Thoracic aorta (tissue), 2 donors: ENCODE measurements around the gene INAVA. TPM values are rescaled to one million over a fixed set of nuclear protein-coding genes. Genes with fewer than 3 reads are reported as not detected.
"Not testable (repeated sequence)": the region's sequence is repeated elsewhere in the genome, so short reads cannot be mapped to it uniquely, and the experiment has no call there.

Source experiments
- ATAC-seq: fragments of 150-250 bp; one replicate; pipeline ENCODE4 v1.8.0; 2017; ENCODE audit warnings: low read depth; ENCODE audit not compliant: insufficient number of reproducible peaks, low FRiP score
- DNase-seq: peaks from one replicate; pipeline ENCODE4 v3.0.0-alpha.2; 2020; ENCODE audit warnings: low spot score
- H3K27ac ChIP-seq, 2 donors: fragments of 200-600 bp; sonication (generic); 1 replicate in 1 of 2; 2 replicates in 1 of 2; pipeline ENCODE4 v1.5.1; 2016; ENCODE audit warnings: mild to moderate bottlenecking in 2 of 2, moderate library complexity in 2 of 2
- H3K27me3 ChIP-seq: fragments of 200-600 bp; sonication (generic); replicated peaks from 2 replicates; pipeline ENCODE4 v1.6.0; 2016; ENCODE audit warnings: mild to moderate bottlenecking; ENCODE audit not compliant: insufficient read depth
- H3K36me3 ChIP-seq: fragments of 200-600 bp; sonication (generic); one replicate; pipeline ENCODE4 v1.5.1; 2016
- H3K4me1 ChIP-seq, 2 donors: fragments of 200-600 bp; sonication (generic); 1 replicate in 1 of 2; 2 replicates in 1 of 2; pipeline versions ENCODE4 v1.5.1 to v1.6.0; 2016; ENCODE audit warnings: low read depth in 2 of 2, mild to moderate bottlenecking in 1 of 2; ENCODE audit not compliant: control insufficient read depth in 1 of 2
- H3K4me3 ChIP-seq: fragments of 200-600 bp; sonication (generic); 2 replicates; pipeline ENCODE4 v1.5.1; 2016; ENCODE audit warnings: mild to moderate bottlenecking
- H3K9me3 ChIP-seq: fragments of 200-600 bp; sonication (generic); 2 replicates; pipeline ENCODE4 v1.5.1; 2016
- total RNA-seq, 2 donors: library from RNA; depleted of rRNA; stranded (reverse); fragments of >200 nt; gene quantifications; one replicate each; pipeline versions ENCODE4 v1.1.0 to v1.2.3, GENCODE V29; 2016
- TF ChIP-seq, protein P1 (sequence below): fragments of 200-600 bp; sonication (generic); IDR thresholded peaks from one replicate; pipeline ENCODE4 v1.5.1; 2019; ENCODE audit warnings: antibody characterized with exemption

INAVA gene
- total RNA-seq, 2 donors from 2014 or later, result 1.8 to 3.5 TPM

DNA sequence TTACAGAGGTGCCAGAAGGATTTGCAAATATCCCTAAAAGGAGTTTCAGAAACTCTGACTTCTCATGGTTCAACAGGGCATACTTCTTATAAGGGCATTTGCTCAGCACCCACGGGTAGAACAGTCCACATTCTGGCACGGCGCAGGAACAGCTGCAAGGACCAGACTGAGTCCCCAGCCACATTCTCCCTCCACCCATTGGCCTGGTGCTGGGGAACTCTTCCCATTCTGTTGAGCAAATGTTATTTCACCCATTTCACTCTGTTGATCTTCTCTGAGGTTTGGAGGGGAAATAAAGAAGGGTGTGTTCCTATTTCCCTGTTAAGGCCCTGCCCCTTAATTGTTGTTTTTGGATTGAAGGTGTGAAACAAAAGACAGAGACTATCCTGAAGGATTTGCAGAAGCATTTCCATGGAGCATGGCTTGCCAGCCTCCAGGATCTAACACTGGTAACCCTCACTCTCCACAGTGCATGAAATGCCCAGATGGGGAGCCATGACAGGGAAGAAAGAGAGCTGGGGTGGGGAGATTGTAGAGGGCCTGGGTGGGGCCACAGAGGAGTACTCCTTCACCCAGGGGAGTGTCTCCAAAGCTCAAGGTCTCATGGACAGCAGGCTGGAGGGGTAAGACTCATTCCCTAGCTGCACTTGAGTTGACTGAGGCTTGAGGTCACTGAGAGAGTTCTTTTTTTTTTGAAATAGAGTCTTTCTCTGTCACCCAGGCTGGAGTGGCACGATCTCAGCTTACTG, 35.0 kb downstream of the INAVA start:
- H3K36me3 ChIP-seq, result no peaks in the 10 kb centered on the region
- H3K27me3 ChIP-seq, result no peaks in the 10 kb centered on the region
- no peaks in the 10 kb centered on the region for H3K9me3 ChIP-seq
- TF ChIP-seq, protein P1, sequence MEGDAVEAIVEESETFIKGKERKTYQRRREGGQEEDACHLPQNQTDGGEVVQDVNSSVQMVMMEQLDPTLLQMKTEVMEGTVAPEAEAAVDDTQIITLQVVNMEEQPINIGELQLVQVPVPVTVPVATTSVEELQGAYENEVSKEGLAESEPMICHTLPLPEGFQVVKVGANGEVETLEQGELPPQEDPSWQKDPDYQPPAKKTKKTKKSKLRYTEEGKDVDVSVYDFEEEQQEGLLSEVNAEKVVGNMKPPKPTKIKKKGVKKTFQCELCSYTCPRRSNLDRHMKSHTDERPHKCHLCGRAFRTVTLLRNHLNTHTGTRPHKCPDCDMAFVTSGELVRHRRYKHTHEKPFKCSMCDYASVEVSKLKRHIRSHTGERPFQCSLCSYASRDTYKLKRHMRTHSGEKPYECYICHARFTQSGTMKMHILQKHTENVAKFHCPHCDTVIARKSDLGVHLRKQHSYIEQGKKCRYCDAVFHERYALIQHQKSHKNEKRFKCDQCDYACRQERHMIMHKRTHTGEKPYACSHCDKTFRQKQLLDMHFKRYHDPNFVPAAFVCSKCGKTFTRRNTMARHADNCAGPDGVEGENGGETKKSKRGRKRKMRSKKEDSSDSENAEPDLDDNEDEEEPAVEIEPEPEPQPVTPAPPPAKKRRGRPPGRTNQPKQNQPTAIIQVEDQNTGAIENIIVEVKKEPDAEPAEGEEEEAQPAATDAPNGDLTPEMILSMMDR, result no peak
- DNase-seq, result no peak
- H3K4me1 ChIP-seq, result peaks cover 0 to 10% of the 10 kb centered on the region in 2 donors
- no peak overlapping the region for H3K4me3 ChIP-seq
- ATAC-seq, result no peak
- H3K27ac ChIP-seq, result peak overlapping the region in 1 of 2 donors; percentile 13

DNA sequence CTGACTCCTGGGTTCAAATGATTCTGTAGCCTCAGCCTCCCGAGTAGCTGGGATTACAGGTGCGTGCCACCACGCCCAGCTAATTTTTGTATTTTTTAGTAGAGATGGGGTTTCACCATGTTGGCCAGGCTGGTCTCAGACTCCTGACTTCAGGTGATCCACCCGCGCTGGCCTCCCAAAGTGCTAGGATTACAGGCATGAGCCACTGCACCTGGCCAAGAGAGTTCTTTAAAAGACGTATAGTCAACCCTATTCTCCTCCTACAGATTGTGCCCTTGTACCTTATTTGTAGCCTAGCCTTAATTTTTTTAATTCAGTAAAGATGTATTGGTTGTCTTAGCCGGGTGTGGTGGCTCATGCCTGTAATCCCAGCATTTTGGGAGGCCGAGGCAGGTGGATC, 35.6 kb downstream of the INAVA start:
- ATAC-seq, H3K4me3 ChIP-seq, H3K27ac ChIP-seq, DNase-seq, H3K36me3 ChIP-seq, H3K9me3 ChIP-seq, H3K27me3 ChIP-seq: not testable (repeated sequence)
- H3K4me1 ChIP-seq, result peaks cover 0 to 10% of the 10 kb centered on the region in 2 donors

DNA sequence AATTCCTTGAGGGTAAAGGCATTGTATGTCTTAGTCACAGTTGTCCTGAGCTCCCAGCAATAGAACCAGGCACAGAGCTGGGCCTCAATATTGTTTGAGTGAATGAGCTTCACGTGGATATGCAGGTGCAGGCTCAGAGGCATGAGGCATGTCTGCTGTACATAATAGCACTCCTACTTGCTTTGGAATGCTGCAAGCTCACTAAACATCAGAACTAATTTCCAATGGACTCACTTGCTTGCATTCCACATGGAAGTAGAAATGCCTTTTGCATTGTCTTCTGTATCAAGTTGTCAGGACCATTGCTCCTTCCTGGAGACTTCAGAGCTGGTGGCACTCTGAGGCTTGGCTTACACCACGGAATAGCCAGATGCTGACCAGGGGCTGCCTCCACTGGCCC, 37.1 kb downstream of the INAVA start:
- Histone ChIP-seq H3K9me3 (no peaks in the 10 kb centered on the region), H3K27me3 (no peaks in the 10 kb centered on the region), H3K27ac (no peak overlapping the region), H3K36me3 (no peaks in the 10 kb centered on the region), H3K4me3 (no peak overlapping the region), H3K4me1 (peaks cover 0 to 10% of the 10 kb centered on the region in 2 donors)
- no peak for DNase-seq
- ATAC-seq, result no peak
- TF ChIP-seq, protein P1, result no peak

DNA sequence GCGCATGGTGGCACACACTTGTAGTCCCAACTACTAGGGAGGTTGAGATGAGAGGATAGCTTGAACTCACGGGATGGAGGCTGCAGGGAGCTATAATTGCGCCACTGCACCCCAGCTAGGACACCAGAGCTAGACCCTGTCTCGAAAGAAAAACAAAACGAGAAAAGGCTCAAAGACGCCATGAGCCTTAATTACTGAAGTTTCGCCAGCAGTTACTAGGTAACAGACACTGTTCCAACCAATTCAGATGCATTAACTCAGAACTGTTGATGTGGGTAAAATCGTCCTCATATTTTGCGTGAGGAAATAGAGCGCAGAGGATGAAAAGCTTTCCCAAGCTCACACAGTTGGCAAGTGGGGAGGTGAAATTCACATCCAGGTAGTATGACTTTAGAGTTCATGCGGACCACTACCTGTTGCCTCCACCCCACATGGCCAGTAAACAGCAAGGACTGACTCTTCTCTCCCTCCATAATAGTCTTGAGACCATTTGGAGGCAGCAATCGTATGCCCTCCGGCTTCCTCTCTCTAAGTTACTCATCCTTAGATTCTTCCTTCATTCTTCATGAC, 40.1 kb downstream of the INAVA start:
- H3K4me3 ChIP-seq, result no peak overlapping the region
- H3K4me1 ChIP-seq, result peaks cover 0 to under 1% of the 10 kb centered on the region in 2 donors
- DNase-seq (no peak), ATAC-seq (no peak)
- no peak overlapping the region for H3K27ac ChIP-seq
- no peaks in the 10 kb centered on the region for H3K9me3 ChIP-seq
- TF ChIP-seq, protein P1, result no peak
- H3K27me3 ChIP-seq, result no peaks in the 10 kb centered on the region
- H3K36me3 ChIP-seq, result no peaks in the 10 kb centered on the region

DNA sequence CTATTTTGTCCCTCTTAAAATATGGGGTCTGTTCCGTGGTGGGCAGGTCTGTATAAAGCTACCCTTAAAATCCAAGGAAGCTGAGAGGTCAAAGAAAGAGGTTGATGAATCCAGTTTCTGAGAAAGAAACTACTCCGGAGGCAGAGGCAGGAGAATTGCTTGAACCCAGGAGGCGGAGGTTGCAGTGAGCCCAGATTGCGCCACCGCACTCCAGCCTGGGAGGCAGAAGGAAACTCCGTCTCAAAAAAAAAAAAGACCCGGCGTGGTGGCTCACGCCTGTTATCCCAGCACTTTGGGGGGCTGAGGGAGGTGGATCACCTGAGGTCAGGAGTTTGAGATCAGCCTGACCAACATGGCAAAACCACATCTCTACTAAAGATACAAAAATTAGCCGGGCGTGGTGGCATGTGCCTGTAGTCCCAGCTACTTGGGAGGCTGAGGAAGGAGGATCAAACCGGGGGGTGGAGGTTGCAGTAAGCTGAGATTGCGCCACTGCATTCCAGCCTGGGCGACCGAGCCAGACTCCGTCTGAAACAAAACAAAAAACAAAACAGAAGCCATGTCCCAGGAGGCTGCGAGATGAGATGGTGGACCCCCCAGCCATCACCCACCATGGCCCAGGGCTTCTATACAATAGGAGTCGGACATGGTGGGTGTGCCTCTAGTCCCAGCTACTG, 40.7 kb downstream of the INAVA start:
- not testable (repeated sequence) for H3K36me3 ChIP-seq, ATAC-seq, H3K9me3 ChIP-seq, H3K27me3 ChIP-seq, H3K27ac ChIP-seq, H3K4me1 ChIP-seq, DNase-seq, H3K4me3 ChIP-seq

DNA sequence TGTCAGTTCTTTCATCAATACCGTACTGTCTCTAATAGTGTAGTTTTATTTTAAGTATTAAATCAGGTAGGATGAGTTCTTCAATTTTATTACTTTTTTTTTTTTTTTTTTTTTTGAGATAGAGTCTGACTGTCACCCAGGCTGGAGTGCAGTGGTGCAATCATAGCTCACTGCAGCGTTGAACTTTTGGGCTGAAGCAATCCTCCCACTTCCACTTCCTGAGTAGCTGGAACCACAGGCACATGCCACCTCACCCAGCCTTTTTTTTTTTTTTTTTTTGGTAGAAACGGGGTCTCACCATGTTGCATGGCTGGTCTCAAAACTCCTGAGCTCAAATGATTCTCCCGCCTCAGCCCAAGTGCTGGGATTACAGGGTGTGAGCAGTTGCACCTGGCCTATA, 44.3 kb downstream of the INAVA start:
- Histone ChIP-seq H3K4me1 (no peaks in the 10 kb centered on the region), H3K36me3 (no peaks in the 10 kb centered on the region), H3K27me3 (no peaks in the 10 kb centered on the region), H3K4me3 (no peak overlapping the region), H3K9me3 (no peaks in the 10 kb centered on the region), H3K27ac (no peak overlapping the region)
- TF ChIP-seq, protein P1, result no peak
- no peak for ATAC-seq
- DNase-seq, result no peak
